ENCODE results near the gene POU3F4. TPM values are rescaled to one million over a fixed set of nuclear protein-coding genes. Genes with fewer than 3 reads are reported as not detected.

The POU3F4 gene
- total RNA-seq, 1 experiment from 2014 or later: not detected

DNA sequence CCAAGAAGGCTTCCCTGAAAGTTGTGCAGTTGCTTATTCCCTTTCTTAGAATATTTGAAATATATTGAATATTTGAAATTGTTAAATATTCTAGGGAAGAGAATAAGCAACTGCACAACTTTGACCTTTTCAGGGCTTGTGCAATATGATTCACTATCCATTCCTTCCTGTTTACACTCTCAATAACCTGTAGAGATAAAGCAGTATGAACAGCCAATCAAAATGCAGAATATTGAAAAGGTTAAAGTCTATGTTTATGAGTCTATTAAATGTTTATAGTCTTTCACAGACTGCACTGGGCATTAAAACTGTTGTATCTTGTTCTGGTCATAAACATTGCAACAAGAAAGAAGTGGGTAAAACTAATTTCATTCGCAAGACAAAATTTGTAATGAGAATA lies 13.8 kb downstream of the POU3F4 start:
- no peak overlapping the region for H3K4me3 Mint-ChIP-seq (ENCODE audit: unreplicated experiment)
- BruUV-seq (replicated peaks): no TSS peak
- H3K27me3 Mint-ChIP-seq (ENCODE audit: insufficient read depth, unreplicated experiment): no peaks in the 10 kb centered on the region
- ChIA-PET CTCF (no interaction called here), POLR2A (no interaction called here)
- H3K36me3 Mint-ChIP-seq (ENCODE audit: insufficient read depth, unreplicated experiment): no peaks in the 10 kb centered on the region
- no peak for DNase-seq
- H3K9me3 ChIP-seq: no peaks in the 10 kb centered on the region
- intact Hi-C loops (cut with micrococcal nuclease; ENCODE audit: unreplicated experiment): no loop called here
- H3K27me3 ChIP-seq (replicated peaks; ENCODE audit: control insufficient read depth, insufficient read depth, low read length): no peaks in the 10 kb centered on the region
- no peaks in the 10 kb centered on the region for H3K36me3 ChIP-seq (ENCODE audit: control insufficient read depth, insufficient read depth, low read length)
- H3K9me3 Mint-ChIP-seq (ENCODE audit: unreplicated experiment): no peaks in the 10 kb centered on the region
- H3K27ac Mint-ChIP-seq (ENCODE audit: unreplicated experiment): no peak overlapping the region
- H3K4me1 ChIP-seq: no peaks in the 10 kb centered on the region
- no peaks in the 10 kb centered on the region for H3K4me1 Mint-ChIP-seq (ENCODE audit: low read depth, unreplicated experiment)
- TF ChIP-seq, protein P1, sequence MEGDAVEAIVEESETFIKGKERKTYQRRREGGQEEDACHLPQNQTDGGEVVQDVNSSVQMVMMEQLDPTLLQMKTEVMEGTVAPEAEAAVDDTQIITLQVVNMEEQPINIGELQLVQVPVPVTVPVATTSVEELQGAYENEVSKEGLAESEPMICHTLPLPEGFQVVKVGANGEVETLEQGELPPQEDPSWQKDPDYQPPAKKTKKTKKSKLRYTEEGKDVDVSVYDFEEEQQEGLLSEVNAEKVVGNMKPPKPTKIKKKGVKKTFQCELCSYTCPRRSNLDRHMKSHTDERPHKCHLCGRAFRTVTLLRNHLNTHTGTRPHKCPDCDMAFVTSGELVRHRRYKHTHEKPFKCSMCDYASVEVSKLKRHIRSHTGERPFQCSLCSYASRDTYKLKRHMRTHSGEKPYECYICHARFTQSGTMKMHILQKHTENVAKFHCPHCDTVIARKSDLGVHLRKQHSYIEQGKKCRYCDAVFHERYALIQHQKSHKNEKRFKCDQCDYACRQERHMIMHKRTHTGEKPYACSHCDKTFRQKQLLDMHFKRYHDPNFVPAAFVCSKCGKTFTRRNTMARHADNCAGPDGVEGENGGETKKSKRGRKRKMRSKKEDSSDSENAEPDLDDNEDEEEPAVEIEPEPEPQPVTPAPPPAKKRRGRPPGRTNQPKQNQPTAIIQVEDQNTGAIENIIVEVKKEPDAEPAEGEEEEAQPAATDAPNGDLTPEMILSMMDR (IDR thresholded peaks at IDR 0.05; ENCODE audit: insufficient read depth in 1 of 2, low read depth in 1 of 2, low read length in 1 of 2, severe bottlenecking in 1 of 2, unreplicated experiment in 1 of 2): no peak
- H3K4me3 ChIP-seq (ENCODE audit: low read depth, low read length): no peak overlapping the region

- no peaks in the 10 kb centered on the region for H3K36me3 ChIP-seq (ENCODE audit: control insufficient read depth, insufficient read depth, low read length)
- no peaks in the 10 kb centered on the region for H3K9me3 Mint-ChIP-seq (ENCODE audit: unreplicated experiment)
- CTCF ChIA-PET: no interaction called here
- no peaks in the 10 kb centered on the region for H3K36me3 Mint-ChIP-seq (ENCODE audit: insufficient read depth, unreplicated experiment)
- H3K4me1 Mint-ChIP-seq (ENCODE audit: low read depth, unreplicated experiment): no peaks in the 10 kb centered on the region
- POLR2A ChIA-PET: no interaction called here
- H3K4me1 ChIP-seq: no peaks in the 10 kb centered on the region
- intact Hi-C loops (cut with micrococcal nuclease; ENCODE audit: unreplicated experiment): no loop called here
- H3K4me3 Mint-ChIP-seq (ENCODE audit: unreplicated experiment): no peak overlapping the region
- H3K27me3 Mint-ChIP-seq (ENCODE audit: insufficient read depth, unreplicated experiment): no peaks in the 10 kb centered on the region
- no peak for DNase-seq
- BruUV-seq (replicated peaks): no TSS peak
- H3K27me3 ChIP-seq (replicated peaks; ENCODE audit: control insufficient read depth, insufficient read depth, low read length): no peaks in the 10 kb centered on the region
- no peak overlapping the region for H3K27ac Mint-ChIP-seq (ENCODE audit: unreplicated experiment)
- TF ChIP-seq, protein P1 (IDR thresholded peaks at IDR 0.05; ENCODE audit: insufficient read depth in 1 of 2, low read depth in 1 of 2, low read length in 1 of 2, severe bottlenecking in 1 of 2, unreplicated experiment in 1 of 2): no peak
- no peaks in the 10 kb centered on the region for H3K9me3 ChIP-seq
- H3K4me3 ChIP-seq (ENCODE audit: low read depth, low read length): no peak overlapping the region
Observed at GRCh38 chrX:83529950-83530349, 21.9 kb downstream of the POU3F4 start.

DNA sequence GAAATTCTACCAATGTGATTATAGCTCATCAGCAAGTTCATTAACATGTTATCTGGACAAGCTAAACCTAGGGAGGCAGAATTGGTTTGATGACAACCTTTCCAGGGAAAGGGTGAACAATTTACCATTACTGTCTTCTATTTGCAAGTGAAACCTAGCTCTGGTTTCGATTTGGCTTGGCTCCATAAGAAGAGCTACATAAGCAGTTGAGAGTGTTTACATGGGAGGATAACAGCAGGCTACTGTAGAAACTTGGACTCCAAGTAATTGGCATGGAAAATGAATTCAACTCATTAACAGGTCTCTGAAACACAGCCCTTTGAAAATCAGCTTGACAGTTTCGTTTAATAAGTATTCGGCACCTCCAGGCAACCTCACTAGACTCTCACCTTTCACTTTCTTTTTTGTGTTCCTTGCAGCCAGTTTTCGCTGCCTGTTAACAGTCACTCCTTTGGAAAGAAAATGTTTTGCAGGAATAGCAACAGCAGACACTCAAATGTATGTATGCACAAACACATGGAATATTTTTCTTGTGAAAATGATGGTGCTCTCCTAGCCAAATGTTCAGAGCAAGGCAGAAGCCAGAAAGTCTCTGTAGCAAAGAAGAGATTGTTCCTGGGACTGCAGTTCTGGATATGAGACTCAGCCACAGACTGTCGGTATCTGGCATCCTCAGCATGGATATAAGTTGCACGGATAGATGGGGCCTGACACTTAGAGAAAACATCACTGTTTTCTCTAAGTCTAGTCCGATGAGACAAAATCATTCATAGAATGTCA lies 27.5 kb downstream of the POU3F4 start:
- POLR2A ChIA-PET: no interaction called here

More for the DNA sequence above, 27.5 kb downstream of the POU3F4 start:
- H3K27ac Mint-ChIP-seq (ENCODE audit: unreplicated experiment): no peak overlapping the region
- Histone ChIP-seq H3K36me3 (ENCODE audit: control insufficient read depth, insufficient read depth, low read length) (no peaks in the 10 kb centered on the region), H3K27me3 (replicated peaks; ENCODE audit: control insufficient read depth, insufficient read depth, low read length) (no peaks in the 10 kb centered on the region), H3K4me3 (ENCODE audit: low read depth, low read length) (no peak overlapping the region), H3K9me3 (no peaks in the 10 kb centered on the region), H3K4me1 (no peaks in the 10 kb centered on the region)
- H3K36me3 Mint-ChIP-seq (ENCODE audit: insufficient read depth, unreplicated experiment): no peaks in the 10 kb centered on the region
- BruUV-seq (replicated peaks): no TSS peak
- no peaks in the 10 kb centered on the region for H3K4me1 Mint-ChIP-seq (ENCODE audit: low read depth, unreplicated experiment)
- no peaks in the 10 kb centered on the region for H3K9me3 Mint-ChIP-seq (ENCODE audit: unreplicated experiment)
- no peak for DNase-seq
- H3K4me3 Mint-ChIP-seq (ENCODE audit: unreplicated experiment): no peak overlapping the region
- no peaks in the 10 kb centered on the region for H3K27me3 Mint-ChIP-seq (ENCODE audit: insufficient read depth, unreplicated experiment)
- intact Hi-C loops (cut with micrococcal nuclease; ENCODE audit: unreplicated experiment): no loop called here
- TF ChIP-seq, protein P1 (IDR thresholded peaks at IDR 0.05; ENCODE audit: insufficient read depth in 1 of 2, low read depth in 1 of 2, low read length in 1 of 2, severe bottlenecking in 1 of 2, unreplicated experiment in 1 of 2): no peak
- CTCF ChIA-PET: no interaction called here

All from Caco-2 (cell line).